BLaER1 (cell line): ENCODE measurements around the gene RAP1A.
"Not testable (repeated sequence)": the region's sequence is repeated elsewhere in the genome, so short reads cannot be mapped to it uniquely, and the experiment has no call there.

Source experiments
- H3K27ac ChIP-seq: shearing (Covaris generic); formaldehyde crosslinking; 2 replicates; pipeline ENCODE4 v1.8.1; 2022
- H3K27me3 ChIP-seq: shearing (Covaris generic); formaldehyde crosslinking; 2 replicates; pipeline ENCODE4 v1.8.1; 2022
- H3K36me3 ChIP-seq: shearing (Covaris generic); formaldehyde crosslinking; 2 replicates; pipeline ENCODE4 v1.8.1; 2022
- H3K4me1 ChIP-seq: shearing (Covaris generic); formaldehyde crosslinking; 2 replicates; pipeline ENCODE4 v1.8.1; 2022
- H3K4me2 ChIP-seq: shearing (Covaris generic); formaldehyde crosslinking; 2 replicates; pipeline ENCODE4 v1.8.1; 2022
- H3K4me3 ChIP-seq: shearing (Covaris generic); formaldehyde crosslinking; 2 replicates; pipeline ENCODE4 v1.8.1; 2022
- H3K9ac ChIP-seq: shearing (Covaris generic); formaldehyde crosslinking; 2 replicates; pipeline ENCODE4 v1.8.1; 2022
- H3K9me3 ChIP-seq: shearing (Covaris generic); formaldehyde crosslinking; 2 replicates; pipeline ENCODE4 v1.8.1; 2022
- H4K20me1 ChIP-seq: shearing (Covaris generic); formaldehyde crosslinking; 2 replicates; pipeline ENCODE4 v1.8.1; 2022
- Cebpa-rat ChIP-seq: shearing (Covaris generic); IDR thresholded peaks from 2 replicates; pipeline ENCODE4 v1.8.1; 2022

The RAP1A gene

GRCh38 chr1:111739194-111739924, 119.8 kb downstream of the RAP1A start, which contains the start of gene INKA2:
Gene INKA2, minus strand, starts transcription at chr1:111739395. Its CDS starts 153 bp downstream, at chr1:111739242.
- H3K27ac ChIP-seq: peak within 1 kb of the TSS; percentile 75
- no peak for TF ChIP-seq Cebpa-rat
- peaks cover 47% of the 10 kb centered on the region for H3K27me3 ChIP-seq
- peak within 1 kb of the TSS; percentile 82 for H3K9ac ChIP-seq
- H3K36me3 ChIP-seq: no peaks in the 10 kb centered on the region
- peaks cover 7% of the 10 kb centered on the region; the same call in 1 of the 2 replicates for H4K20me1 ChIP-seq
- H3K4me1 ChIP-seq: peaks cover 68% of the 10 kb centered on the region
- no peaks in the 10 kb centered on the region for H3K9me3 ChIP-seq
- peak within 1 kb of the TSS; percentile 95 for H3K4me2 ChIP-seq
- H3K4me3 ChIP-seq: peak within 1 kb of the TSS; percentile 75

- Histone ChIP-seq H4K20me1 (peaks cover 7% of the 10 kb centered on the region; the same call in 1 of the 2 replicates), H3K27me3 (peaks cover 47% of the 10 kb centered on the region), H3K36me3 (no peaks in the 10 kb centered on the region), H3K4me3 (peak overlapping the region; percentile 75), H3K9me3 (no peaks in the 10 kb centered on the region), H3K4me2 (peak overlapping the region; percentile 95), H3K27ac (no peak overlapping the region), H3K4me1 (peaks cover 62% of the 10 kb centered on the region), H3K9ac (peak overlapping the region; percentile 82; the same call in 1 of the 2 replicates)
- no peak for TF ChIP-seq Cebpa-rat
Observed at GRCh38 chr1:111739925-111740765, 120.6 kb downstream of the RAP1A start.

DNA sequence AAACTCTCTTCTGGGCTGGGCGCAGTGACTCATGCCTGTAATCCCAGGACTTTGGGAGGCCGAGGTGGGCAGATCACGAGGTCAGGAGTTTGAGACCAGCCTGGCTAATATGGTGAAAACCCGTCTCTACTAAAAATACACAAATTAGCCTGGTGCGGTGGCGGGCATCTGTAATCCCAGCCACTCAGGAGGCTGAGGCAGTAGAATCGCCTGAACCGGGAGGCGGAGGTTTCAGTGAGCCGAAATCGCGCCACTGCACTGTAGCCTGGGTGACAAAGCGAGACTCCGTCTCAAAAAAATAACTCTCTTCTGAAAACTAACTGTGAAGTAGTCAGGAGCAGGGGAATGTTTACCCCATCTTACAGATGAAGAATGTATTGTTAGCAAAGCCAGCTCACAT, 122.7 kb downstream of the RAP1A start:
- H3K9ac ChIP-seq, H3K36me3 ChIP-seq, H3K27ac ChIP-seq, H3K9me3 ChIP-seq, H3K4me3 ChIP-seq, H3K4me2 ChIP-seq, H4K20me1 ChIP-seq: not testable (repeated sequence)
- Histone ChIP-seq H3K4me1 (peaks cover 41% of the 10 kb centered on the region), H3K27me3 (peaks cover 47% of the 10 kb centered on the region)

DNA sequence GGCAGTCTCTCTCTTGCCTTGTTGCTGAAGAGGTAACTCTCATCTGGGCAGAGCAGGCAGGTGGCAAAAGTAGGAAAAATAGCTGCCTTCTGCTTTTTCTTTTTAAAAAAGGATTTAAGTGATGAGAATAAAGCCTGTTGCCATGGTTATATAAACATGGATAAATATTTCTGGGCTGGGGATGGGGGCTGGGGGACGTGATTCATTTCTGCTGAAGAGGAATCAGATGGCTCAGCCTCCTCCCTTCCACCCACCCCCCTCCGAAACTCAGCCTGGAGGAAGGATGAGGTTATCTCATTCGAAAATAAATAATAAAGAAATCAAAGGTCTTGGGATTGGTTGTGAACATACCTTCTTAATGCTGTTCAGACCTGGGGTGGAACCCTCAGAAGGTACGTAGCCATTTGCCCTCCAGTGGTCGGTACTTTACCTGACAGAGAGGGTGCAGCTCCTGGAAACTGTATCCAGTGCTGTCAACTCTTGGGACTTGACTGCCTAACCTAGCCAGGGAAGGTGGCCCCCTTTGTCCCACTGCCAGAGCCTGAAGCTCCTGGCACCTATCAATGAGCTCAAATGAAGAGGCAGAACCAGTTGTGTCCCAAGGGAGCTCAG, 123.5 kb downstream of the RAP1A start:
- Histone ChIP-seq H4K20me1 (no peaks in the 10 kb centered on the region; the same call in 1 of the 2 replicates), H3K27me3 (peaks cover 47% of the 10 kb centered on the region), H3K9ac (no peak overlapping the region), H3K4me3 (no peak overlapping the region), H3K27ac (no peak overlapping the region), H3K9me3 (no peaks in the 10 kb centered on the region), H3K36me3 (no peaks in the 10 kb centered on the region), H3K4me2 (peak overlapping the region; percentile 16; the same call in 1 of the 2 replicates), H3K4me1 (peaks cover 41% of the 10 kb centered on the region)
- TF ChIP-seq Cebpa-rat: no peak

- Histone ChIP-seq H3K27me3 (peaks cover 41% of the 10 kb centered on the region), H3K36me3 (no peaks in the 10 kb centered on the region), H4K20me1 (no peaks in the 10 kb centered on the region; the same call in 1 of the 2 replicates), H3K27ac (no peak overlapping the region), H3K4me3 (no peak overlapping the region), H3K4me2 (peak overlapping the region; percentile 16; the same call in 1 of the 2 replicates), H3K9me3 (no peaks in the 10 kb centered on the region), H3K9ac (no peak overlapping the region), H3K4me1 (peaks cover 41% of the 10 kb centered on the region)
- TF ChIP-seq Cebpa-rat: no peak
Observed at GRCh38 chr1:111743679-111744101, 124.1 kb downstream of the RAP1A start.

- Histone ChIP-seq H3K27ac (no peak overlapping the region), H3K4me1 (peaks cover 41% of the 10 kb centered on the region), H3K4me2 (no peak overlapping the region), H3K27me3 (peaks cover 20% of the 10 kb centered on the region), H3K4me3 (no peak overlapping the region), H3K36me3 (no peaks in the 10 kb centered on the region), H3K9ac (no peak overlapping the region), H3K9me3 (no peaks in the 10 kb centered on the region), H4K20me1 (no peaks in the 10 kb centered on the region)
- no peak for TF ChIP-seq Cebpa-rat
Observed at GRCh38 chr1:111745675-111746613, 126.4 kb downstream of the RAP1A start.

DNA sequence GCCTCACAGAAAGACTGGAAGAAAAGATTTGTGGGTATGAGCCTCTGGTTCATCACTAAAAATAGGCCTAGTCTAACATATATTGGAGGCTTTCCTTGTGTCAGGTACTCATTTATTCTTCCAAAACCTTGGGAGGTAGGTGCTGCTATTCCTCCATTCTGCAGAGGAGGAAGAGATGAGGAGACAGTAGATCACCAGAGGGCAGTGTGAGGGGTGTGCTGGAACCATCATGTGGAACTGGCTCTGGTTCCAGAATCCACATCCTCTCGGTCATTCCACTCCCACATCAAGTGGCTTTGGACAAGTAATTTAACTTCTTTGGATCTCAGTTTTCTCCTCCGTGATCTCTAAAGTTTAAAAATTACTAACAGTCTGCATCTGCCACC, 127.0 kb downstream of the RAP1A start:
- Histone ChIP-seq H3K4me3 (no peak overlapping the region), H3K4me2 (no peak overlapping the region), H3K9ac (no peak overlapping the region), H3K4me1 (peaks cover 41% of the 10 kb centered on the region), H3K27ac (no peak overlapping the region), H3K27me3 (peaks cover 13% of the 10 kb centered on the region), H3K9me3 (no peaks in the 10 kb centered on the region), H3K36me3 (no peaks in the 10 kb centered on the region), H4K20me1 (no peaks in the 10 kb centered on the region)
- no peak for TF ChIP-seq Cebpa-rat

- Histone ChIP-seq H3K4me1 (peaks cover 48% of the 10 kb centered on the region), H3K9ac (no peak overlapping the region), H3K27ac (no peak overlapping the region), H3K27me3 (peaks cover 6% of the 10 kb centered on the region), H3K4me2 (peak overlapping the region; percentile 76; the same call in 1 of the 2 replicates), H3K36me3 (no peaks in the 10 kb centered on the region), H4K20me1 (no peaks in the 10 kb centered on the region), H3K4me3 (no peak overlapping the region), H3K9me3 (no peaks in the 10 kb centered on the region)
- TF ChIP-seq Cebpa-rat: no peak
Observed at GRCh38 chr1:111747282-111747734, 127.7 kb downstream of the RAP1A start.

- TF ChIP-seq Cebpa-rat: no peak
- H3K4me2 ChIP-seq: peak overlapping the region; percentile 76
- H4K20me1 ChIP-seq: no peaks in the 10 kb centered on the region
- no peaks in the 10 kb centered on the region for H3K9me3 ChIP-seq
- H3K9ac ChIP-seq: peak overlapping the region; percentile 58; the same call in 1 of the 2 replicates
- H3K4me3 ChIP-seq: no peak overlapping the region
- peak overlapping the region; percentile 57 for H3K27ac ChIP-seq
- H3K27me3 ChIP-seq: no peaks in the 10 kb centered on the region; the same call in 1 of the 2 replicates
- H3K4me1 ChIP-seq: peaks cover 50% of the 10 kb centered on the region
- H3K36me3 ChIP-seq: no peaks in the 10 kb centered on the region
Observed at GRCh38 chr1:111747947-111748346, 128.4 kb downstream of the RAP1A start.
